Mesangial cell (primary cell): ENCODE data around the gene TRAP1. TPM values are rescaled to one million over a fixed set of nuclear protein-coding genes. Genes with fewer than 3 reads are reported as not detected.

Experiments
- total RNA-seq: library from RNA; depleted of rRNA; stranded (reverse); fragments of >200 nt; gene quantifications from 2 replicates; pipeline ENCODE4 v1.2.3, GENCODE V29; 2015

Gene TRAP1
- total RNA-seq: 81.0 and 125 TPM in 2 replicates

GRCh38 chr16:3717235-3718018 is at the start of gene TRAP1:
TSS of gene TRAP1 (minus strand) at chr16:3717524. CDS start at chr16:3717508, 16 bp downstream.

GRCh38 chr16:3654249-3654991 is 62.9 kb downstream of the TRAP1 start, which contains the start of gene DNASE1:
TSS of gene DNASE1 (plus strand) at chr16:3654691. CDS start at chr16:3655374, 683 bp downstream.

GRCh38 chr16:3611146-3611975 is 106.0 kb downstream of the TRAP1 start, which contains the start of gene SLX4:
TSS of gene SLX4 (minus strand) at chr16:3611606. CDS start at chr16:3608964, 2,642 bp downstream.

Other genes with a start within 250 kb of the TRAP1 start
- not detected in 2 replicates for gene C16orf90, start 222.0 kb downstream of the TRAP1 start, total RNA-seq
- 6.7 and 11.9 TPM in 2 replicates for gene CLUAP1, start 216.5 kb downstream of the TRAP1 start, total RNA-seq
- not detected in 2 replicates for gene NLRC3, start 140.1 kb downstream of the TRAP1 start, total RNA-seq
- gene SLX4, start 105.9 kb downstream of the TRAP1 start, total RNA-seq: 4.2 and 7.5 TPM in 2 replicates
- 10.6 and 17.7 TPM in 2 replicates for gene DNASE1, start 62.8 kb downstream of the TRAP1 start, total RNA-seq
- 17.4 and 34.6 TPM in 2 replicates for gene CREBBP, start 163.2 kb upstream of the TRAP1 start, total RNA-seq